DOHH2 (cell line): ENCODE results near the gene ZNF382.

Experiments
- H3F3A ChIP-seq: fragments of 200-600 bp; sonication (generic), shearing (Covaris generic); 2 replicates; pipeline ENCODE4 v1.6.0; 2016; ENCODE audit warnings: antibody characterized with exemption, mild to moderate bottlenecking; ENCODE audit not compliant: control insufficient read depth, insufficient read depth
- H3K27ac ChIP-seq: fragments of 200-600 bp; sonication (generic); 2 replicates; pipeline ENCODE4 v1.5.1; 2014; ENCODE audit warnings: low read depth, mild to moderate bottlenecking, low read length, moderate library complexity
- H3K27me3 ChIP-seq: fragments of 200-600 bp; sonication (generic); 2 replicates; pipeline ENCODE4 v1.6.1; 2014; ENCODE audit warnings: mild to moderate bottlenecking, low read length, mixed read lengths; ENCODE audit not compliant: control insufficient read depth
- H3K36me3 ChIP-seq: fragments of 200-600 bp; sonication (generic); 2 replicates; pipeline ENCODE4 v1.6.1; 2014; ENCODE audit warnings: mild to moderate bottlenecking, low read length, moderate library complexity, mixed read lengths; ENCODE audit not compliant: control insufficient read depth
- H3K4me1 ChIP-seq: fragments of 200-600 bp; sonication (generic); 2 replicates; pipeline ENCODE4 v1.6.1; 2014; ENCODE audit warnings: mild to moderate bottlenecking, low read length, mixed read lengths; ENCODE audit not compliant: control insufficient read depth
- H3K4me2 ChIP-seq: fragments of 200-600 bp; sonication (generic); 2 replicates; pipeline ENCODE4 v1.6.0; 2014; ENCODE audit warnings: mild to moderate bottlenecking, low read length, moderate library complexity
- H3K4me3 ChIP-seq: fragments of 200-600 bp; sonication (generic); 2 replicates; pipeline ENCODE4 v1.5.1; 2014; ENCODE audit warnings: mild to moderate bottlenecking, low read length, mixed read lengths
- H3K79me2 ChIP-seq: fragments of 200-600 bp; sonication (generic); 2 replicates; pipeline ENCODE4 v1.6.1; 2014; ENCODE audit warnings: mild to moderate bottlenecking, low read length, mixed read lengths; ENCODE audit not compliant: control insufficient read depth
- H3K9me2 ChIP-seq: fragments of 200-600 bp; sonication (generic); replicated peaks from 2 replicates; pipeline ENCODE4 v1.6.1; 2014; ENCODE audit warnings: mild to moderate bottlenecking, low read length, mixed read lengths; ENCODE audit not compliant: control insufficient read depth
- H3K9me3 ChIP-seq: fragments of 200-600 bp; sonication (generic); 2 replicates; pipeline ENCODE4 v1.6.1; 2014; ENCODE audit warnings: antibody characterized with exemption, low read length, mixed read lengths; ENCODE audit not compliant: control insufficient read depth, insufficient read depth
- H4K20me1 ChIP-seq: fragments of 200-600 bp; sonication (generic); 2 replicates; pipeline ENCODE4 v1.6.0; 2014; ENCODE audit warnings: low read depth, mild to moderate bottlenecking, antibody characterized with exemption, low read length, moderate library complexity; ENCODE audit not compliant: control insufficient read depth, insufficient read depth
- EZH2phosphoT487 ChIP-seq: fragments of 200-600 bp; sonication (generic); IDR thresholded peaks from 2 replicates; pipeline ENCODE4 v1.6.1; 2017; ENCODE audit warnings: borderline replicate concordance, mild to moderate bottlenecking, antibody characterized with exemption, low read length, moderate library complexity, mixed read lengths
- TF ChIP-seq, protein P1 (sequence below): fragments of 200-600 bp; sonication (generic); IDR thresholded peaks from one replicate; pipeline ENCODE4 v1.5.1; 2014; ENCODE audit warnings: antibody characterized with exemption, mild to moderate bottlenecking, low read depth, low read length; ENCODE audit not compliant: poor library complexity, severe bottlenecking

Gene ZNF382

DNA sequence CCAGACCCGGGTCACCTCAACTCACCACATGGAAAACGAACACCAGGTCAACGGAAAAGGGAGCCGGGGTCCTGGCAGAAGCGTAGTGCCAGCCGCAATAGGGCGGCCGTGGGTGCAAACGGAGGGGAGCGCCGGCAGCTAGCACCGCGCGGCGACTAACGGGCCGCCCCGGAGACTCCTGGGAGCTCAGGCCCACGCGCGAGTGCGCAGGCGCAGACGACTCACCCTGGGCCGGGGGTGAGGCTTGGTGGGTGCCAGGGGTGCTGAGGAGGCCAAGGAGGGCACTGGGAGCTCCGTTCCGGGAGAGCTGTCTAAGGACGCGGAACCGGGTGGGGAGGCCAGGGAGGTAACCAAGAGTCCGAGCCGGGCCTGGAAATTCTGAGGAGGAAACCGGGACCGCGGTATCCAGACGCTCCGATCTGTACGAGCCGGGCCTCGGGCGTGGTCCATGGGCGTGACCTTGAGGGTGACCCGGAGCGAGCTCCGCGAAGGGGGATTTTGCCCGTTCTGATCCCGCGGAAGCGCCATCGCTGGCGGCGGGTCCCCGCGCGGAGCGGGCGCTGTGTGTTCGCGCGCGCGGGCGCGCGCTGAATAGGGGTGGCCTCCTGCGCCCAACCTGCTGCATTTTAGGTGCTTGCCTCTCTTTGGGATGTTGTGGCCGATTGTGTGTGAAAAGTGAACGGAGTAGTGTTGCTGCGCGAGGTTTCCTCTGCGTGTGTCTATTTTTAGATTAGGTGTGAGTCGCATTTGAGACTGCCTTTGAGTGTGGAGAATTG lies at the start of gene ZNF382:
TSS of gene ZNF382 (plus strand) at position 213 of the 776 bp plus-strand sequence. CDS start 4,602 bp downstream, outside the sequence.
- Histone ChIP-seq H3K27ac (no peak within 1 kb of the TSS), H3K4me2 (no peak within 1 kb of the TSS), H3K4me1 (no peaks in the 10 kb centered on the region), H3K27me3 (no peaks in the 10 kb centered on the region), H3K36me3 (no peaks in the 10 kb centered on the region), H3K9me3 (peaks cover 26% of the 10 kb centered on the region; the same call in 1 of the 2 replicates), H3K9me2 (no peaks in the 10 kb centered on the region), H3F3A (no peaks in the 10 kb centered on the region), H3K79me2 (no peaks in the 10 kb centered on the region), H4K20me1 (no peaks in the 10 kb centered on the region), H3K4me3 (no peak within 1 kb of the TSS)
- TF ChIP-seq EZH2phosphoT487, result no peak
- TF ChIP-seq, protein P1, sequence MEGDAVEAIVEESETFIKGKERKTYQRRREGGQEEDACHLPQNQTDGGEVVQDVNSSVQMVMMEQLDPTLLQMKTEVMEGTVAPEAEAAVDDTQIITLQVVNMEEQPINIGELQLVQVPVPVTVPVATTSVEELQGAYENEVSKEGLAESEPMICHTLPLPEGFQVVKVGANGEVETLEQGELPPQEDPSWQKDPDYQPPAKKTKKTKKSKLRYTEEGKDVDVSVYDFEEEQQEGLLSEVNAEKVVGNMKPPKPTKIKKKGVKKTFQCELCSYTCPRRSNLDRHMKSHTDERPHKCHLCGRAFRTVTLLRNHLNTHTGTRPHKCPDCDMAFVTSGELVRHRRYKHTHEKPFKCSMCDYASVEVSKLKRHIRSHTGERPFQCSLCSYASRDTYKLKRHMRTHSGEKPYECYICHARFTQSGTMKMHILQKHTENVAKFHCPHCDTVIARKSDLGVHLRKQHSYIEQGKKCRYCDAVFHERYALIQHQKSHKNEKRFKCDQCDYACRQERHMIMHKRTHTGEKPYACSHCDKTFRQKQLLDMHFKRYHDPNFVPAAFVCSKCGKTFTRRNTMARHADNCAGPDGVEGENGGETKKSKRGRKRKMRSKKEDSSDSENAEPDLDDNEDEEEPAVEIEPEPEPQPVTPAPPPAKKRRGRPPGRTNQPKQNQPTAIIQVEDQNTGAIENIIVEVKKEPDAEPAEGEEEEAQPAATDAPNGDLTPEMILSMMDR, result no peak

DNA sequence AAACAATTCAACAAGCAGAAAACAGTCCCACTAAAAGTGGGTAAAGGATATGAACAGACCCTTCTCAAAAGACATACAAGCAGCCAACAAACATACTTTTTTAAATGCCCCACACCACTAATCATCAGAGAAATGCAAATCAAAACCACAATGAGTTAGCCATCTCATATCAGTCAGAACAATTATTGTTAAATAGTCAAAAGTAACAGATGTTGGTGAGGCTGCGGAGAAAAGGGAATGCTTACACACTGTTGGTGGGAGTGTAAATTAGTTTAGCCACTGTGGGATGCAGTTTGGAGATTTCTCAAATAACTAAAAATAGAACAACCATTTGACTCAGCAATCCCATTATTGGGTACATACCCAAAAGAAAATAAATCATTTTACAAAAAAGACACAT lies 40.7 kb upstream of the ZNF382 start:
- Histone ChIP-seq H3F3A (no peaks in the 10 kb centered on the region), H3K9me3 (peaks cover 16% of the 10 kb centered on the region; the same call in 1 of the 2 replicates), H3K36me3 (no peaks in the 10 kb centered on the region), H3K4me1 (no peaks in the 10 kb centered on the region), H3K27me3 (no peaks in the 10 kb centered on the region), H3K9me2 (no peaks in the 10 kb centered on the region), H3K79me2 (no peaks in the 10 kb centered on the region), H3K27ac (no peak overlapping the region), H3K4me3 (no peak overlapping the region), H3K4me2 (no peak overlapping the region), H4K20me1 (no peaks in the 10 kb centered on the region)
- TF ChIP-seq, protein P1, result no peak
- TF ChIP-seq EZH2phosphoT487, result no peak

DNA sequence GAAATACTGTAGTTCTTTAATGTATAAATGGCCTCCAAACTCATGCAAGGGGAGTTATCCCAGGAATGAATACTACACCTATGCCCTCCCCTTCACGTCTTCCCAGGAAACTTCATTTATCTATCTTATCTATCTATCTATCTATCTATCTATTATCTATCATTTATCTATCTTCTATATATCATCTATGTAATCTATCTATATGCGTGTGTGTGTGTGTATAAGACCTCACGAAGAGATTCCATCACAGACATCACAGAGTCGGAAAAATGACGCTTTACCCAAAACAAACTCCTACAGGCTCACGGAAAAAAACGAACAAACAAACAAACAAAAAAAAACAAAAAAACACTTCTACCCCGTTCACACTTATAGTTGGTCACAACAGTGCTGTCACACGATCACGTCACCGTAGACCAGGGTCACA lies 32.5 kb upstream of the ZNF382 start:
- H3K79me2 ChIP-seq, result peaks cover 12% of the 10 kb centered on the region

More for the DNA sequence above, 32.5 kb upstream of the ZNF382 start:
- Histone ChIP-seq H3K27ac (no peak overlapping the region), H3K36me3 (peaks cover 13% of the 10 kb centered on the region), H3K4me1 (peaks cover 16% of the 10 kb centered on the region), H3K4me3 (peak overlapping the region; percentile 99), H3K27me3 (no peaks in the 10 kb centered on the region), H4K20me1 (no peaks in the 10 kb centered on the region), H3K9me3 (peaks cover 23% of the 10 kb centered on the region), H3K9me2 (no peaks in the 10 kb centered on the region), H3K4me2 (peak overlapping the region; percentile 97), H3F3A (no peaks in the 10 kb centered on the region)
- TF ChIP-seq EZH2phosphoT487, result no peak
- TF ChIP-seq, protein P1, result no peak
